ENCODE results near the gene WDR5B.

DNA sequence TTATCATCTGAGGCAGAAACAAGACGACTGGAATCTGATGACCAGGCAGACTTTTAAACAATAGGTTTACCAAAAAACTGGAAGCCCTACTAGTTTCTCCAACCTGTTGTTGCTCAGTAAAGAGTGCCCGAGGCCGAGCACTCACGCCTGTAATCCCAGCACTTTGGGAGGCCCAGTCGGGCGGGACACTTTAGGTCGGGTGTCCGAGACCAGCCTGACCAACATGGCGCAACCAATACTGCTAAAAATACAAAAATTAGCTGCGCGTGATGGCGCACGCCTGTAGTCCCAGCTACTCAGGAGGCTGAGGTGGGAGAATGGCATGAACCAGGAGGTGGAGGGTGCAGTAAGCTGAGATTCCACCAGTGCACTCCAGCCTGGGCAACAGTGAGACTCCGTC is 1.1 kb upstream of the WDR5B start:
- no peak for TF ChIP-seq POLR2A (IDR thresholded peaks at IDR 0.05; ENCODE audit: low read depth, low read length)
- no peak for TF ChIP-seq TAF1 (IDR thresholded peaks at IDR 0.05; ENCODE audit: borderline replicate concordance, low read depth, low read length)
- TF ChIP-seq POLR2AphosphoS5 (IDR thresholded peaks at IDR 0.05; ENCODE audit: low read depth, low read length), result no peak
